Neutrophil (primary cell): ENCODE measurements around the gene ARFGEF2.

ENCODE experiments used
- H3K27ac ChIP-seq: fragments of 200-600 bp; sonication (generic); 2 replicates; pipeline ENCODE4 v1.5.1; 2016; ENCODE audit warnings: mild to moderate bottlenecking, moderate library complexity
- H3K27me3 ChIP-seq: fragments of 200-600 bp; sonication (generic); 2 replicates; pipeline ENCODE4 v1.6.0; 2016; ENCODE audit warnings: mild to moderate bottlenecking
- H3K36me3 ChIP-seq: fragments of 200-600 bp; sonication (generic); 2 replicates; pipeline ENCODE4 v1.5.1; 2017
- H3K4me1 ChIP-seq, 2 experiments: fragments of 200-600 bp in 1 of 2; sonication (generic) in 1 of 2; 1 replicate in 1 of 2; 2 replicates in 1 of 2; pipeline versions ENCODE4 v1.5.1 to v1.6.1; 2013 to 2016; ENCODE audit warnings: low read depth in 1 of 2, low read length in 1 of 2, mild to moderate bottlenecking in 1 of 2, moderate library complexity in 1 of 2; ENCODE audit not compliant: control insufficient read depth in 1 of 2, insufficient read depth in 1 of 2
- H3K4me3 ChIP-seq, 2 experiments: fragments of 200-600 bp in 1 of 2; sonication (generic) in 1 of 2; 1 replicate in 1 of 2; 2 replicates in 1 of 2; pipeline ENCODE4 v1.5.1; 2013 to 2016; ENCODE audit warnings: low read depth in 1 of 2, low read length in 1 of 2, mild to moderate bottlenecking in 1 of 2, moderate library complexity in 1 of 2
- H3K9me3 ChIP-seq: fragments of 200-600 bp; sonication (generic); 2 replicates; pipeline ENCODE4 v1.5.1; 2016
- CTCF ChIP-seq: fragments of 200-600 bp; sonication (generic); IDR thresholded peaks from 2 replicates; pipeline ENCODE4 v1.5.1; 2016; ENCODE audit warnings: antibody characterized with exemption

ARFGEF2 gene

DNA sequence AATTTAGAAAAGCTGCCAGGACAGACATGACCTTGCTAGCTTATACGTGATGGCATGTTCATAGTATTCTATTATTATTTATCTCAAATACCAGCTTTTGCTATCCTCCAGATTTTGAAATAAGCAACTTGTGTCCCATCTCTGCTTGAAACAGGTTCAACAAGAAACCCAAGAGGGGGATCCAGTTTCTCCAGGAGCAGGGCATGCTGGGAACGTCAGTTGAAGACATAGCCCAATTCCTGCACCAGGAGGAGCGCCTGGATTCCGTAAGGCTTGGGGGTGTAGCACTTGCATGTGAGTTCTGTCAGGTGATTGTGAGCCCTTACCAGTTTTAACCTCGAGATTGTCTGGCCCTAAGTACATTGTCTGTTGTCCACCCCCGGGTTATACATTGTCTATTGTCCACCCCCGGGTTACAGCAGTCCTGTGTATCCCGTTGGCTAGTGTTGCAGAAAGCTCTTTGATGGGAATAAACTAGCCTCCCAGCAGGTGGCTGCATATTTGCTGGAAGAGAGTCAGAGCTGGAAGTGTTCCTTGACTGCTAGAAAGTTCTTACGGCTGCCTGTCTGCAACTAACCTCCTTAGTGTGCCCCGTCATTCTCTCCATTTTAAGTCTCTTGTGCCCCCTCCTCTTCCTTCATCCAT, 63.2 kb downstream of the ARFGEF2 start:
- H3K4me3 ChIP-seq: no peak overlapping the region
- no peaks in the 10 kb centered on the region for H3K9me3 ChIP-seq
- H3K27ac ChIP-seq: no peak overlapping the region
- no peak for TF ChIP-seq CTCF
- peaks cover 63% of the 10 kb centered on the region for H3K36me3 ChIP-seq
- no peaks in the 10 kb centered on the region for H3K4me1 ChIP-seq
- no peaks in the 10 kb centered on the region for H3K27me3 ChIP-seq

GRCh38 chr20:48986899-48987298, 65.4 kb downstream of the ARFGEF2 start:
- Histone ChIP-seq H3K4me1 (no peaks in the 10 kb centered on the region), H3K36me3 (peaks cover 84% of the 10 kb centered on the region), H3K27ac (no peak overlapping the region), H3K9me3 (no peaks in the 10 kb centered on the region), H3K27me3 (no peaks in the 10 kb centered on the region), H3K4me3 (no peak overlapping the region)
- peak; percentile 63 for TF ChIP-seq CTCF

GRCh38 chr20:48990467-48990866, 69.0 kb downstream of the ARFGEF2 start:
- H3K4me1 ChIP-seq: no peaks in the 10 kb centered on the region
- no peaks in the 10 kb centered on the region for H3K9me3 ChIP-seq
- H3K27me3 ChIP-seq: no peaks in the 10 kb centered on the region
- H3K27ac ChIP-seq: no peak overlapping the region
- no peak for TF ChIP-seq CTCF
- H3K4me3 ChIP-seq: no peak overlapping the region
- H3K36me3 ChIP-seq: peaks cover 87% of the 10 kb centered on the region

DNA sequence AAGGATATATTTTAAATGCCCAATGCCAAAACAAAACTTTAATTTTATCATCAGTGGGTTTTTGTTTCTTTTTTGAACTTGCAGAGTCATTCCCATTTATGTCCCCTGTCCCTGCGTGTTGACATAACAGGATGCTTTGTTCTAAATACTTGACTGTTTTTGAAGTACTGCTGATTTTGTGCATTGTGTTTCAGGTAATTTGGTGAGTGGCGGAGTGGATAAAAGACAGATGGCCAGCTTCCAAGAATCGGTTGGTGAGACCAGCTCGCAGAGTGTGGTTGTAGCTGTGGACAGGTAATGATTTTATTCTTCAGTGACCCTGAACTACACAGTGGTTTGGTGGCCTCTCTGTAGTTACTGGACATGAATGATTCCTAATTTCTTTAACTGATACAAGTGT, 74.1 kb downstream of the ARFGEF2 start:
- peaks cover 86% of the 10 kb centered on the region for H3K36me3 ChIP-seq
- no peak for TF ChIP-seq CTCF
- no peaks in the 10 kb centered on the region for H3K9me3 ChIP-seq
- H3K27me3 ChIP-seq: no peaks in the 10 kb centered on the region
- H3K27ac ChIP-seq: no peak overlapping the region
- no peaks in the 10 kb centered on the region for H3K4me1 ChIP-seq
- no peak overlapping the region for H3K4me3 ChIP-seq

DNA sequence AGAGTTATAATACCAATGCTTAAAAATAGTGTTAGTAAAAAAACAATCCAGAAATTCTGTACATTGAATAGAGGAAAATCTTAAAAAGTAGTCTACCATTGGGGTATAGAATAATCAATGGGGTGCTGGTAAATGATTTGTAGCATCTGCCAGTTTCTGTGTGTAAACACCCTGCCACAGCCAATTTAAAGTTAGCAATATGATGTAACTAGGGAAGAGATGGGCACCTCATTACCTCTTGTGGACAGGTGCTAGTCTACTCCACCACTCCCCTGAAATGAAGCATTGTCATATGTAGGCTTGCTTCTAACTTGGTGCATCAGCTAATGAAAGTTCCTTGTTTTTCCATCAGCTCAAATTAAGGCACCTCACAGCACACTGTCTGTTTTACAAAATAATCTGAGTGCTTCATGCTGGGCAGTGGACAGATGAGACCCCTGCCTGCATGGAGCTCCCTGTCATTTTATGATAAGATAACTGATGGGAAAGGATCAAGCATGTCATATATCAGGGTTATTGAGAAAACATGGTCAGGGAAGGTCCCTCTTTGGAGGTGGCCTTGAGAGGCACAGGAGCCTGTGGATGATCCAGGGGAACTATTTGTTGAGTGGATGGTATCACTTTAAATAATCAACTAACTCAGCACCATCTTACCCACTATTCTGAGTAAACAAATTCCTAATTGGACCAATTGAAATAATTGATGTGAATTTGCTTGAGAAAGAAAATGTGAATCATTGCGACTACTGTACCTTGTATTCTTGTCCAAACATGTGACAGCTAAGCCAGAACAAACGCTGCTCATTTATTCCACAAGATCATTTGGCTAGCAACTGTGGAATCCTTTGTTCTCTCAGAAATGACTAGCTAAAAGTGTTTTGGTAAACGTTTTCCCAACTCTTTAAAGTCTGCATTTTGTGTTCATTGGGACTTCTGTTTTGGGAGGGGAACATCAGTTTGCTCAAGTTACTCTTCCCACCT, 78.7 kb downstream of the ARFGEF2 start:
- no peak overlapping the region for H3K27ac ChIP-seq
- H3K9me3 ChIP-seq: no peaks in the 10 kb centered on the region
- TF ChIP-seq CTCF: no peak
- H3K4me3 ChIP-seq: no peak overlapping the region
- no peaks in the 10 kb centered on the region for H3K4me1 ChIP-seq
- H3K36me3 ChIP-seq: peaks cover 57% of the 10 kb centered on the region
- H3K27me3 ChIP-seq: no peaks in the 10 kb centered on the region
